ENCODE results near the gene SGIP1. TPM values are rescaled to one million over a fixed set of nuclear protein-coding genes. Genes with fewer than 3 reads are reported as not detected.

The SGIP1 gene
- polyA plus RNA-seq, 1 of the 3 experiments (the other 2 are of a cell fraction) = 15.5 TPM

DNA sequence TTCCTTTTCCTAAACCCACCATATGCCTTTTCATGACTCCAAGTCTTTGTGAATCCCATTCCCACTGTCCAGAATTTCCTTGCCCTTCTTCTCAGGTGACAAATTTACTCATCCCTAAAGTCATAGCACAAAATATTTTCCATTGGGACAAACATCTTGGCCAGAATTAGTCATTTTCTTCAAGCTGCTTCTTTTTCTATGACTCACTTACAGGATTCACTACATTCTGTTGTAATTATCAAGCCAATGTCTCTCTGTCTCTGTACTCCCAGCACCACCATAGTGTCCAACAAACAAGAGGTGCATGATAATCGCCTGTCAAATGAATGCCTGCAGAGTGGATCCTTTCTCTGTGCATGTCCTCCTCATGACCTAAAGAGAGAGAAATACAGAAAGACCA lies 37.8 kb downstream of the SGIP1 start (continued):
- no peak for TF ChIP-seq FOXM1 (IDR thresholded peaks at IDR 0.05; ENCODE audit: low read depth)

DNA sequence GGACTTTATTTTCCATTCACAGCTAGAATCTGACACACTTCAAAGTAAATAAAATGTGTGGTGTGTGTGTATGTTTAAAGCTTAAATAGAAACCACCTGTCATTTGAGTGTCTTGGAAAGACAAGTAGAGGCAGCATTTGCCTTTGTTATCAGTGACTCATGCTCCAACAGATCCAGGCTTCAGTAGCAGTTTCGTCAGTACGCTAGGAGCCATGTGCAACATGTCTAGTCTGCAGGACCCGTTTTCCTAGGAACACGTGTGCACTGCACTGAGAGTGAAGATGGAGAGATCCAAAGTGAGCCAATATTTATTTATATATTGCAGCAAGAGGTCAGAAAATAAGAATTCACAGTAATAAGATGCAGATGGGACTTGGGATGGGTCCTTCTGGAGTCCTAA lies 41.8 kb downstream of the SGIP1 start:
- H3K27ac ChIP-seq (ENCODE audit: low read depth in 2 of 2, low read length in 1 of 2) = peak overlapping the region; percentile 57 to 91
- no peak overlapping the region for H3K9ac ChIP-seq
- peaks cover 30 to 33% of the 10 kb centered on the region in 2 experiments; a peak in 3 of 4 replicates for H3K4me1 ChIP-seq (ENCODE audit: control insufficient read depth in 1 of 2, insufficient read depth in 2 of 2, low read depth in 1 of 2, low read length in 1 of 2)
- peaks cover 42% of the 10 kb centered on the region; the same call in 1 of the 2 replicates for H3K79me2 ChIP-seq (ENCODE audit: insufficient read depth)
- CTCF ChIA-PET = no interaction called here
- H3K4me3 ChIP-seq (ENCODE audit: low read depth in 2 of 2, low read length in 1 of 2) = no peak overlapping the region
- no peaks in the 10 kb centered on the region for H3K9me2 ChIP-seq
- WGBS (ENCODE audit: low lambda C conversion rate) = 6% methylated on average over 4 of the region's 4 CpGs
- peaks cover 0 to 5% of the 10 kb centered on the region in 2 experiments for H3K36me3 ChIP-seq (replicated peaks in 1 of 2; ENCODE audit: control insufficient read depth in 1 of 2, insufficient read depth in 2 of 2, low read length in 1 of 2)
- H2AFZ ChIP-seq (ENCODE audit: low read depth) = no peak overlapping the region
- peaks cover 22% of the 10 kb centered on the region for H3F3A ChIP-seq (replicated peaks; ENCODE audit: insufficient read depth)
- H4K20me1 ChIP-seq (ENCODE audit: insufficient read depth) = no peaks in the 10 kb centered on the region
- H3K27me3 ChIP-seq (ENCODE audit: insufficient read depth) = no peaks in the 10 kb centered on the region
- POLR2A ChIA-PET = no interaction called here
- H3K4me2 ChIP-seq = 0 out of 2 replicates have a peak overlapping the region, but pooled peaks have one; percentile 15
- DNase-seq = peak; percentile 24
- H3K9me3 ChIP-seq = no peaks in the 10 kb centered on the region
- peak; percentile 66 for TF ChIP-seq JUND (IDR thresholded peaks at IDR 0.05)
- TF ChIP-seq NRF1 (IDR thresholded peaks at IDR 0.05; ENCODE audit: low read depth, low read length) = no peak
- no peak for TF ChIP-seq SMC3 (IDR thresholded peaks at IDR 0.05; ENCODE audit: low read depth, low read length)
- TF ChIP-seq RAD21 (IDR thresholded peaks at IDR 0.05; ENCODE audit: low read length) = peak; percentile 11; the same call in 1 of the 2 replicates
- TF ChIP-seq, protein P1, sequence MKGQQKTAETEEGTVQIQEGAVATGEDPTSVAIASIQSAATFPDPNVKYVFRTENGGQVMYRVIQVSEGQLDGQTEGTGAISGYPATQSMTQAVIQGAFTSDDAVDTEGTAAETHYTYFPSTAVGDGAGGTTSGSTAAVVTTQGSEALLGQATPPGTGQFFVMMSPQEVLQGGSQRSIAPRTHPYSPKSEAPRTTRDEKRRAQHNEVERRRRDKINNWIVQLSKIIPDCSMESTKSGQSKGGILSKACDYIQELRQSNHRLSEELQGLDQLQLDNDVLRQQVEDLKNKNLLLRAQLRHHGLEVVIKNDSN (IDR thresholded peaks at IDR 0.05; ENCODE audit: borderline replicate concordance, low read depth) = peak; percentile 58; the same call in 1 of the 2 replicates
- no peak for TF ChIP-seq MEF2A (IDR thresholded peaks at IDR 0.05; ENCODE audit: borderline replicate concordance, low read depth)
- TF ChIP-seq TCF12 (IDR thresholded peaks at IDR 0.05) = peak; percentile 95
- TF ChIP-seq, protein P2, sequence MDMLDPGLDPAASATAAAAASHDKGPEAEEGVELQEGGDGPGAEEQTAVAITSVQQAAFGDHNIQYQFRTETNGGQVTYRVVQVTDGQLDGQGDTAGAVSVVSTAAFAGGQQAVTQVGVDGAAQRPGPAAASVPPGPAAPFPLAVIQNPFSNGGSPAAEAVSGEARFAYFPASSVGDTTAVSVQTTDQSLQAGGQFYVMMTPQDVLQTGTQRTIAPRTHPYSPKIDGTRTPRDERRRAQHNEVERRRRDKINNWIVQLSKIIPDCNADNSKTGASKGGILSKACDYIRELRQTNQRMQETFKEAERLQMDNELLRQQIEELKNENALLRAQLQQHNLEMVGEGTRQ (IDR thresholded peaks at IDR 0.05; ENCODE audit: borderline replicate concordance, low read depth, low read length) = peak; percentile 32; the same call in 1 of the 2 replicates
- no peak for TF ChIP-seq RFX5 (IDR thresholded peaks at IDR 0.05; ENCODE audit: low read length)
- peak; percentile 64 for TF ChIP-seq POLR2AphosphoS5 (IDR thresholded peaks at IDR 0.05; ENCODE audit: low read depth, low read length)
- TF ChIP-seq GATA2 (CRISPR knock-in tag; IDR thresholded peaks at IDR 0.05) = peak; percentile 70
- TF ChIP-seq EZH2phosphoT487 (IDR thresholded peaks at IDR 0.05; ENCODE audit: borderline replicate concordance, low read depth) = no peak
- TF ChIP-seq, protein P3, sequence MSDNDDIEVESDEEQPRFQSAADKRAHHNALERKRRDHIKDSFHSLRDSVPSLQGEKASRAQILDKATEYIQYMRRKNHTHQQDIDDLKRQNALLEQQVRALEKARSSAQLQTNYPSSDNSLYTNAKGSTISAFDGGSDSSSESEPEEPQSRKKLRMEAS (IDR thresholded peaks at IDR 0.05; ENCODE audit: low read depth) = peak; percentile 95
- peak; percentile 37; the same call in 1 of the 2 replicates for TF ChIP-seq FOXJ3 (CRISPR knock-in tag; IDR thresholded peaks at IDR 0.05)
- peak; percentile 27 for TF ChIP-seq CHD2 (IDR thresholded peaks at IDR 0.05; ENCODE audit: low read length, partially characterized antibody)
- peak; percentile 98 for TF ChIP-seq MXI1 (IDR thresholded peaks at IDR 0.05; ENCODE audit: low read depth, low read length)
- TF ChIP-seq FOSL2 (IDR thresholded peaks at IDR 0.05; ENCODE audit: borderline replicate concordance, low read depth) = peak; percentile 71; the same call in 1 of the 2 replicates
- no peak for TF ChIP-seq ELF1 (IDR thresholded peaks at IDR 0.05)
- TF ChIP-seq GABPA (IDR thresholded peaks at IDR 0.05; ENCODE audit: low read depth) = no peak
- TF ChIP-seq, protein P4, sequence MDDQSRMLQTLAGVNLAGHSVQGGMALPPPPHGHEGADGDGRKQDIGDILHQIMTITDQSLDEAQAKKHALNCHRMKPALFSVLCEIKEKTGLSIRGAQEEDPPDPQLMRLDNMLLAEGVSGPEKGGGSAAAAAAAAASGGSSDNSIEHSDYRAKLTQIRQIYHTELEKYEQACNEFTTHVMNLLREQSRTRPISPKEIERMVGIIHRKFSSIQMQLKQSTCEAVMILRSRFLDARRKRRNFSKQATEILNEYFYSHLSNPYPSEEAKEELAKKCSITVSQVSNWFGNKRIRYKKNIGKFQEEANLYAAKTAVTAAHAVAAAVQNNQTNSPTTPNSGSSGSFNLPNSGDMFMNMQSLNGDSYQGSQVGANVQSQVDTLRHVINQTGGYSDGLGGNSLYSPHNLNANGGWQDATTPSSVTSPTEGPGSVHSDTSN (IDR thresholded peaks at IDR 0.05) = peak; percentile 70
- peak; percentile 58; the same call in 1 of the 2 replicates for TF ChIP-seq SIN3A (IDR thresholded peaks at IDR 0.05; ENCODE audit: borderline replicate concordance, low read depth, low read length)
- peak; percentile 43 to 71; a peak in 2 of 4 replicates for TF ChIP-seq EP300 (IDR thresholded peaks at IDR 0.05; ENCODE audit: borderline replicate concordance in 1 of 2, low read depth in 1 of 2, low read length in 1 of 2)
- TF ChIP-seq, protein P5, sequence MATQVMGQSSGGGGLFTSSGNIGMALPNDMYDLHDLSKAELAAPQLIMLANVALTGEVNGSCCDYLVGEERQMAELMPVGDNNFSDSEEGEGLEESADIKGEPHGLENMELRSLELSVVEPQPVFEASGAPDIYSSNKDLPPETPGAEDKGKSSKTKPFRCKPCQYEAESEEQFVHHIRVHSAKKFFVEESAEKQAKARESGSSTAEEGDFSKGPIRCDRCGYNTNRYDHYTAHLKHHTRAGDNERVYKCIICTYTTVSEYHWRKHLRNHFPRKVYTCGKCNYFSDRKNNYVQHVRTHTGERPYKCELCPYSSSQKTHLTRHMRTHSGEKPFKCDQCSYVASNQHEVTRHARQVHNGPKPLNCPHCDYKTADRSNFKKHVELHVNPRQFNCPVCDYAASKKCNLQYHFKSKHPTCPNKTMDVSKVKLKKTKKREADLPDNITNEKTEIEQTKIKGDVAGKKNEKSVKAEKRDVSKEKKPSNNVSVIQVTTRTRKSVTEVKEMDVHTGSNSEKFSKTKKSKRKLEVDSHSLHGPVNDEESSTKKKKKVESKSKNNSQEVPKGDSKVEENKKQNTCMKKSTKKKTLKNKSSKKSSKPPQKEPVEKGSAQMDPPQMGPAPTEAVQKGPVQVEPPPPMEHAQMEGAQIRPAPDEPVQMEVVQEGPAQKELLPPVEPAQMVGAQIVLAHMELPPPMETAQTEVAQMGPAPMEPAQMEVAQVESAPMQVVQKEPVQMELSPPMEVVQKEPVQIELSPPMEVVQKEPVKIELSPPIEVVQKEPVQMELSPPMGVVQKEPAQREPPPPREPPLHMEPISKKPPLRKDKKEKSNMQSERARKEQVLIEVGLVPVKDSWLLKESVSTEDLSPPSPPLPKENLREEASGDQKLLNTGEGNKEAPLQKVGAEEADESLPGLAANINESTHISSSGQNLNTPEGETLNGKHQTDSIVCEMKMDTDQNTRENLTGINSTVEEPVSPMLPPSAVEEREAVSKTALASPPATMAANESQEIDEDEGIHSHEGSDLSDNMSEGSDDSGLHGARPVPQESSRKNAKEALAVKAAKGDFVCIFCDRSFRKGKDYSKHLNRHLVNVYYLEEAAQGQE (IDR thresholded peaks at IDR 0.05; ENCODE audit: low read depth, low read length) = 0 out of 2 replicates have a peak, but pooled peaks have one; percentile 47
- no peak for TF ChIP-seq TEAD4 (IDR thresholded peaks at IDR 0.05; ENCODE audit: borderline replicate concordance, insufficient read depth)

Measured in SK-N-SH (cell line).